ENCODE data around the gene CUL4A. TPM values are rescaled to one million over a fixed set of nuclear protein-coding genes. Genes with fewer than 3 reads are reported as not detected.

The CUL4A gene
- polyA plus RNA-seq, 1 donor from 2014 or later = 69.9 TPM

GRCh38 chr13:113168211-113168610, 41.2 kb upstream of the CUL4A start:
- Histone ChIP-seq H3K9me2 (ENCODE audit: insufficient read depth, low read length) (no peaks in the 10 kb centered on the region), H3K36me3 (ENCODE audit: insufficient read depth, low read length) (no peaks in the 10 kb centered on the region), H3K9me3 (ENCODE audit: low read length) (no peaks in the 10 kb centered on the region), H3F3A (ENCODE audit: insufficient read depth, low read length, poor library complexity, severe bottlenecking) (no peaks in the 10 kb centered on the region), H3K9ac (ENCODE audit: low read length) (no peak overlapping the region), H2AFZ (ENCODE audit: low read depth, low read length) (no peak overlapping the region), H3K27ac (ENCODE audit: low read length) (no peak overlapping the region), H3K79me2 (replicated peaks; ENCODE audit: insufficient read depth, low read length) (no peaks in the 10 kb centered on the region), H3K4me2 (ENCODE audit: low read length) (no peak overlapping the region), H3K27me3 (ENCODE audit: insufficient read depth, low read depth, low read length) (no peaks in the 10 kb centered on the region), H3K4me3 (ENCODE audit: low read length) (no peak overlapping the region), H4K20me1 (ENCODE audit: insufficient read depth) (no peaks in the 10 kb centered on the region)
- TF ChIP-seq POLR2AphosphoS5 (IDR thresholded peaks at IDR 0.05) = no peak
- TF ChIP-seq RAD21 (conservative IDR thresholded peaks at IDR 0.05) = no peak
- no peak for TF ChIP-seq CTCF (IDR thresholded peaks at IDR 0.05; ENCODE audit: poor library complexity, severe bottlenecking)

GRCh38 chr13:113169277-113170272, 39.8 kb upstream of the CUL4A start:
- Histone ChIP-seq H3K4me3 (ENCODE audit: low read length) (no peak overlapping the region), H3F3A (ENCODE audit: insufficient read depth, low read length, poor library complexity, severe bottlenecking) (no peaks in the 10 kb centered on the region), H3K79me2 (replicated peaks; ENCODE audit: insufficient read depth, low read length) (no peaks in the 10 kb centered on the region), H2AFZ (ENCODE audit: low read depth, low read length) (no peak overlapping the region), H4K20me1 (ENCODE audit: insufficient read depth) (no peaks in the 10 kb centered on the region), H3K36me3 (ENCODE audit: insufficient read depth, low read length) (no peaks in the 10 kb centered on the region), H3K9ac (ENCODE audit: low read length) (no peak overlapping the region), H3K4me2 (ENCODE audit: low read length) (no peak overlapping the region), H3K27me3 (ENCODE audit: insufficient read depth, low read depth, low read length) (no peaks in the 10 kb centered on the region), H3K27ac (ENCODE audit: low read length) (no peak overlapping the region), H3K9me3 (ENCODE audit: low read length) (no peaks in the 10 kb centered on the region), H3K9me2 (ENCODE audit: insufficient read depth, low read length) (no peaks in the 10 kb centered on the region)
- TF ChIP-seq CTCF (IDR thresholded peaks at IDR 0.05; ENCODE audit: poor library complexity, severe bottlenecking) (no peak), RAD21 (conservative IDR thresholded peaks at IDR 0.05) (no peak), SMC3 (conservative IDR thresholded peaks at IDR 0.05; ENCODE audit: poor library complexity) (no peak), EZH2 (IDR thresholded peaks at IDR 0.05; ENCODE audit: borderline replicate concordance, insufficient read depth, low read length, poor library complexity, severe bottlenecking) (no peak), EP300 (conservative IDR thresholded peaks at IDR 0.05; ENCODE audit: poor library complexity, severe bottlenecking) (no peak), MXI1 (conservative IDR thresholded peaks at IDR 0.05; ENCODE audit: poor library complexity, severe bottlenecking) (no peak), TAF1 (IDR thresholded peaks at IDR 0.05; ENCODE audit: low read depth) (no peak), REST (IDR thresholded peaks at IDR 0.05; ENCODE audit: borderline replicate concordance) (no peak), POLR2AphosphoS5 (IDR thresholded peaks at IDR 0.05) (no peak)
